Trophoblast cell (in vitro differentiated cells and primary cell): ENCODE results near the gene HP1BP3.

ENCODE experiments used
- DNase-seq, 2 donors: peaks; one replicate each; pipeline ENCODE4 v3.0.0-alpha.2; 2016
- H2AFZ ChIP-seq: 2 replicates; pipeline ENCODE4 v1.6.1; 2013; ENCODE audit warnings: low read length, moderate library complexity, mild to moderate bottlenecking; ENCODE audit not compliant: insufficient read depth, poor library complexity
- H2AK5ac ChIP-seq: 2 replicates; pipeline ENCODE4 v1.6.1; 2013; ENCODE audit warnings: mild to moderate bottlenecking, low read length
- H2BK120ac ChIP-seq: 2 replicates; pipeline ENCODE4 v1.6.1; 2013; ENCODE audit warnings: low read length, mild to moderate bottlenecking, moderate library complexity; ENCODE audit not compliant: insufficient read depth, poor library complexity
- H2BK12ac ChIP-seq: 2 replicates; pipeline ENCODE4 v1.6.1; 2013; ENCODE audit warnings: mild to moderate bottlenecking, low read length, moderate library complexity
- H2BK5ac ChIP-seq: 2 replicates; pipeline ENCODE4 v1.6.1; 2013; ENCODE audit warnings: low read length, low read depth, moderate library complexity, mild to moderate bottlenecking; ENCODE audit not compliant: poor library complexity
- H3K14ac ChIP-seq: 2 replicates; pipeline ENCODE4 v1.6.1; 2013; ENCODE audit warnings: mild to moderate bottlenecking, low read length
- H3K18ac ChIP-seq: 2 replicates; pipeline ENCODE4 v1.6.1; 2013; ENCODE audit warnings: mild to moderate bottlenecking, low read length
- H3K23ac ChIP-seq: 2 replicates; pipeline ENCODE4 v1.6.1; 2013; ENCODE audit warnings: low read length
- H3K27ac ChIP-seq: 2 replicates; pipeline ENCODE4 v1.5.1; 2013; ENCODE audit warnings: low read depth, mild to moderate bottlenecking, inconsistent platforms, low read length, moderate library complexity
- H3K27me3 ChIP-seq: 2 replicates; pipeline ENCODE4 v1.6.1; 2013; ENCODE audit warnings: inconsistent platforms, mild to moderate bottlenecking, low read length, moderate library complexity; ENCODE audit not compliant: insufficient read depth
- H3K36me3 ChIP-seq, 2 experiments: 1 replicate in 1 of 2; 2 replicates in 1 of 2; pipeline ENCODE4 v1.6.1; 2013; ENCODE audit warnings: low read length in 2 of 2, mild to moderate bottlenecking in 2 of 2, moderate library complexity in 1 of 2; ENCODE audit not compliant: insufficient read depth in 2 of 2, control insufficient read depth in 1 of 2
- H3K4ac ChIP-seq: 2 replicates; pipeline ENCODE4 v1.6.1; 2013; ENCODE audit warnings: low read depth, mild to moderate bottlenecking, low read length, moderate library complexity
- H3K4me1 ChIP-seq, 2 experiments: 1 replicate in 1 of 2; 2 replicates in 1 of 2; pipeline ENCODE4 v1.6.1; 2013; ENCODE audit warnings: low read length in 2 of 2, mild to moderate bottlenecking in 2 of 2, moderate library complexity in 1 of 2; ENCODE audit not compliant: insufficient read depth in 2 of 2, control insufficient read depth in 1 of 2
- H3K4me2 ChIP-seq: 2 replicates; pipeline ENCODE4 v1.6.1; 2013; ENCODE audit warnings: inconsistent platforms, mild to moderate bottlenecking, low read length, moderate library complexity
- H3K4me3 ChIP-seq: 2 replicates; pipeline ENCODE4 v1.5.1; 2013; ENCODE audit warnings: mild to moderate bottlenecking, low read depth, low read length, inconsistent platforms
- H3K79me1 ChIP-seq: one replicate; pipeline ENCODE4 v1.6.1; 2013; ENCODE audit warnings: low read length
- H3K79me2 ChIP-seq: 2 replicates; pipeline ENCODE4 v1.6.1; 2013; ENCODE audit warnings: low read length, mild to moderate bottlenecking; ENCODE audit not compliant: control insufficient read depth, insufficient read depth, poor library complexity
- H3K9ac ChIP-seq: 2 replicates; pipeline ENCODE4 v1.6.1; 2013; ENCODE audit warnings: mild to moderate bottlenecking, low read length
- H3K9me3 ChIP-seq: 2 replicates; pipeline ENCODE4 v1.6.1; 2013; ENCODE audit warnings: low read depth, mild to moderate bottlenecking, control low read depth, inconsistent platforms, low read length; ENCODE audit not compliant: insufficient read depth
- H4K12ac ChIP-seq: 2 replicates; pipeline ENCODE4 v1.6.1; 2013; ENCODE audit warnings: low read depth, mild to moderate bottlenecking, low read length, moderate library complexity
- H4K8ac ChIP-seq: 2 replicates; pipeline ENCODE4 v1.6.1; 2013; ENCODE audit warnings: low read depth, mild to moderate bottlenecking, low read length, moderate library complexity
- H4K91ac ChIP-seq: one replicate; pipeline ENCODE4 v1.6.1; 2013; ENCODE audit warnings: low read depth, mild to moderate bottlenecking, low read length, moderate library complexity
- WGBS: extraction: QIAGEN DNeasy Blood & Tissue Kit; methylation state at CpG from one replicate; pipeline ENCODE4 v1.1.7; 2013; ENCODE audit warnings: missing lambda C conversion rate; ENCODE audit not compliant: insufficient read length, insufficient coverage; ENCODE audit errors: extremely low coverage; 5-methylcytosine and 5-hydroxymethylcytosine counted together

The HP1BP3 gene

DNA sequence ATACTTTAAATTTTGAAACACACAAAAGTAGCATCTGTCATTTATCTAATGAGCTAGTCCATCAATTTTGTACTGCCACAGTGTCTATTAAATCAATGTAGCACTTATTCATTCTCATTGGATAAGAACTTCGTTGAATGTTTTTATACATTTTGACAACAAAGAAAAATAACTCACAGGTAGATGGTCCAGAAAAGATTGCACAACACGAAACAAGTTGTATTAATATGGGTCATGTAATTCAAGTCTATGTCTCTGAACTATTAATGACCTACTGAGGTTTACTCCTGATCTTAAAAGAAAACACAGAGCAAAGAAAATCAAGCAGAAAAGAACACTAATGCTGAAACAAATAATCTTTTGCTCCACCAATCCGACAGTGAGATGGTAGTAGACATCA is 15.3 kb downstream of the HP1BP3 start:
- Histone ChIP-seq H3K23ac (no peak overlapping the region), H3K4ac (no peak overlapping the region), H3K27ac (no peak overlapping the region), H2BK12ac (no peak overlapping the region), H3K4me2 (no peak overlapping the region), H4K8ac (no peak overlapping the region), H3K4me3 (no peak overlapping the region), H3K9ac (no peak overlapping the region), H4K91ac (no peak overlapping the region), H2AK5ac (no peak overlapping the region), H3K27me3 (no peaks in the 10 kb centered on the region), H3K9me3 (no peaks in the 10 kb centered on the region), H3K79me1 (no peaks in the 10 kb centered on the region), H2BK5ac (no peak overlapping the region), H3K36me3 (peaks cover 29 to 44% of the 10 kb centered on the region in 2 experiments), H3K18ac (no peak overlapping the region), H3K14ac (no peak overlapping the region), H3K79me2 (no peaks in the 10 kb centered on the region), H3K4me1 (no peaks in the 10 kb centered on the region), H4K12ac (no peak overlapping the region), H2BK120ac (no peak overlapping the region), H2AFZ (no peak overlapping the region)
- WGBS, result no CpG with 5 or more reads among the region's 3 CpGs
- DNase-seq, result no peak

DNA sequence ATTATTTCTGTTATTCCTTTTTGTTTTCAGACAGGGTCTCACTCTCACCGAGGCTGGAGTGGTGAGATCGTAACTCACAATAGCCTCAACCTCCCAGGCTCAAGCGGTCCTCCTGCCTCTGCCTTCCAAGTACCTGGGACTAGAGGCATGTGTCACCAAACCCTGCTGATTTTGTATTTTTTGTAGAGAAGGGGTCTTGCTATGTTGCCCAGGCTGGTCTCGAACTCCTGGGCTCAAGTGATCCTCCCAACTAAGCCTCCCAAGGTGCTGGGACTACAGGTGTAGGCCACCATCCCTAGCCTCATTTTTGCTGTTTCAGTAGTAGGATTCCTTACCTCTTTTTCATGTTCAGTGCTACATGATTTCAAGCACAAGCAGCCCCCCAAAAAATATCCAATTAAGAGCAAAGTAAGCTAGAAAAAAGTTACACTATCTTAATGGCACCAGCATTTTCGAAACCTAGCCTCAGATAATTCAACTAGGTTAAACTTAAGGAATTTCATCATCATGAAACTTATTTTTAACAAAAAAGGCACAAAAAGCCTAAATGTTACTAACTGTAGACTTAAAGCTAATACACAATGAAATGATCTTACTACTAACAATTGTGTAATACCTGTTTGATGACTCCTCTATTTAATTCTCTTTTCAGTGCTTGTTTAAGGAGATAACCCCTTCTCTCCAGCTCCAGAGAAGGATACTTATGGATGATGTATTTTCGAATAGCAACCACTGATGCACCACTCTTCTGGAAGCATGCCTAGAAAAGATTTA is 16.6 kb downstream of the HP1BP3 start:
- H2BK120ac ChIP-seq, result no peak overlapping the region
- no peak overlapping the region for H4K12ac ChIP-seq
- H4K8ac ChIP-seq, result no peak overlapping the region
- no peak overlapping the region for H3K14ac ChIP-seq
- no peak overlapping the region for H2BK12ac ChIP-seq
- H2AK5ac ChIP-seq, result no peak overlapping the region
- DNase-seq, result no peak
- H3K23ac ChIP-seq, result no peak overlapping the region
- H3K27me3 ChIP-seq, result no peaks in the 10 kb centered on the region
- peaks cover 39 to 53% of the 10 kb centered on the region in 2 experiments for H3K36me3 ChIP-seq
- H3K9me3 ChIP-seq, result no peaks in the 10 kb centered on the region
- no peak overlapping the region for H2AFZ ChIP-seq
- no peak overlapping the region for H3K27ac ChIP-seq
- H3K4ac ChIP-seq, result no peak overlapping the region
- no peaks in the 10 kb centered on the region for H3K79me2 ChIP-seq
- H2BK5ac ChIP-seq, result no peak overlapping the region
- H3K79me1 ChIP-seq, result no peaks in the 10 kb centered on the region
- no peak overlapping the region for H3K4me2 ChIP-seq
- H3K18ac ChIP-seq, result no peak overlapping the region
- no CpG with 5 or more reads among the region's 6 CpGs for WGBS
- H3K4me1 ChIP-seq, result no peaks in the 10 kb centered on the region
- no peak overlapping the region for H3K9ac ChIP-seq
- H3K4me3 ChIP-seq, result no peak overlapping the region
- no peak overlapping the region for H4K91ac ChIP-seq

DNA sequence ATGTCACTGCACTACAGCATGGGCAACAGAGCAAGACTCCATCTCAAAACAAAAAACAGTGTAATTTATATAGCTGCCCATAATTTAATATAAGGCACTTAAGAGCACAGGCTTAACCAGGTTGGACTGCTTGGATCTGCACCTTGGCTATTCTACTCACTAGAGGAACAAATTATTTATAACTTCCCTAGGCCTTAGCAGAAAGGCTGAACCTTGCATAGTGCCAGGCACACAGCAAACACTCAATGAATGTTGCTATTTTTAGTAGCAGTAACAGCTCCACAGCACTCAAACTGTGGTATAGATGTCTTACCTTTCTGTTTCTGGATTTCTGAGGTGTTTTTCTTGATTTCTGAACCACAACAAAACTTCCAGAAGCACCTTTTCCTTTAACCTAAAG is 19.8 kb downstream of the HP1BP3 start:
- H2AFZ ChIP-seq, result no peak overlapping the region

DNA sequence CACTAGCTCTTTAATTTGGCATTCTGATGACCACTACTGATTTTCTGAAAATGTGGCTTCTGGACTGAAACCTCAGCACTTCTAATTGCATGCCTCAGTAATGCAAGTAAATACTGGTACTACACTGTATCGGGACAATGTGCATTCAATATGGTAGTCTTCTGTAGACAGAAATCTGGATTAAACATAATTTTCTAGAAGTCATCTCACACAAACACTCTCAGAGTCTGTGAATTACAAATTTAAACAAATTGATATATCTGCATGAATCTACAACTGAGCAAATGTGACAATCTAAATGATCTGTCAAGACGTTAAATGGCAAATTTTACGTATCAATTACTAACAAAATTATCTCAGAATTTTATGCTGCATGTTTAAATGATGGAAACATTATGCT is 23.7 kb downstream of the HP1BP3 start:
- Histone ChIP-seq H4K91ac (no peak overlapping the region), H3K18ac (no peak overlapping the region), H4K12ac (no peak overlapping the region), H3K27ac (no peak overlapping the region), H3K9me3 (no peaks in the 10 kb centered on the region), H3K23ac (no peak overlapping the region), H2BK12ac (no peak overlapping the region), H2AFZ (no peak overlapping the region), H3K14ac (no peak overlapping the region), H3K36me3 (peaks cover 50 to 62% of the 10 kb centered on the region in 2 experiments), H3K27me3 (no peaks in the 10 kb centered on the region), H3K4ac (no peak overlapping the region), H2AK5ac (no peak overlapping the region), H3K9ac (no peak overlapping the region), H3K4me2 (no peak overlapping the region), H2BK120ac (no peak overlapping the region), H3K4me1 (no peaks in the 10 kb centered on the region), H2BK5ac (no peak overlapping the region), H4K8ac (no peak overlapping the region), H3K4me3 (no peak overlapping the region), H3K79me2 (no peaks in the 10 kb centered on the region), H3K79me1 (no peaks in the 10 kb centered on the region)
- WGBS, result no CpG with 5 or more reads among the region's 3 CpGs
- DNase-seq, result no peak

More for the DNA sequence above, 19.8 kb downstream of the HP1BP3 start:
- Histone ChIP-seq H3K18ac (no peak overlapping the region), H3K4ac (no peak overlapping the region), H2BK5ac (no peak overlapping the region), H4K8ac (no peak overlapping the region), H3K4me2 (no peak overlapping the region), H3K27me3 (no peaks in the 10 kb centered on the region), H3K79me1 (no peaks in the 10 kb centered on the region), H2AK5ac (no peak overlapping the region), H3K9me3 (no peaks in the 10 kb centered on the region), H4K91ac (no peak overlapping the region), H3K14ac (no peak overlapping the region), H3K27ac (no peak overlapping the region), H4K12ac (no peak overlapping the region), H2BK12ac (no peak overlapping the region), H3K4me3 (no peak overlapping the region), H3K79me2 (no peaks in the 10 kb centered on the region), H3K36me3 (peaks cover 40 to 54% of the 10 kb centered on the region in 2 experiments), H3K9ac (no peak overlapping the region), H3K4me1 (no peaks in the 10 kb centered on the region), H2BK120ac (no peak overlapping the region), H3K23ac (no peak overlapping the region)
- no peak for DNase-seq
